Amniotic epithelial cell (primary cell): ENCODE results near the gene SPECC1L.
"Not testable (repeated sequence)": the region's sequence is repeated elsewhere in the genome, so short reads cannot be mapped to it uniquely, and the experiment has no call there.

Experiments
- DNase-seq: peaks from one replicate; pipeline ENCODE4 v3.0.0-alpha.2; 2010; ENCODE audit warnings: low read depth

Gene SPECC1L

GRCh38 chr22:24289114-24289513 is 18.5 kb downstream of the SPECC1L start:
- peak; percentile 49 for DNase-seq

- no peak for DNase-seq
Observed at GRCh38 chr22:24289741-24290163, 19.1 kb downstream of the SPECC1L start.

- no peak for DNase-seq
Observed at GRCh38 chr22:24290459-24290858, 19.8 kb downstream of the SPECC1L start.

GRCh38 chr22:24291515-24292201 is 21.0 kb downstream of the SPECC1L start:
- DNase-seq = no peak

GRCh38 chr22:24292202-24292830 is 21.7 kb downstream of the SPECC1L start:
- DNase-seq = not testable (repeated sequence)

GRCh38 chr22:24294913-24295312 is 24.3 kb downstream of the SPECC1L start:
- not testable (repeated sequence) for DNase-seq

GRCh38 chr22:24298497-24299155 is 28.0 kb downstream of the SPECC1L start:
- not testable (repeated sequence) for DNase-seq

- not testable (repeated sequence) for DNase-seq
Observed at GRCh38 chr22:24300522-24300921, 29.9 kb downstream of the SPECC1L start.

GRCh38 chr22:24302591-24302990 is 32.0 kb downstream of the SPECC1L start:
- DNase-seq = no peak

- no peak for DNase-seq
Observed at GRCh38 chr22:24303007-24303406, 32.4 kb downstream of the SPECC1L start.

GRCh38 chr22:24304062-24304675 is 33.5 kb downstream of the SPECC1L start:
- DNase-seq = no peak

GRCh38 chr22:24305260-24305692 is 34.6 kb downstream of the SPECC1L start:
- peak; percentile 67 for DNase-seq

GRCh38 chr22:24310969-24311368 is 40.3 kb downstream of the SPECC1L start:
- DNase-seq = no peak

GRCh38 chr22:24315367-24315966 is 44.8 kb downstream of the SPECC1L start:
- peak; percentile 88 for DNase-seq

GRCh38 chr22:24316264-24316663 is 45.6 kb downstream of the SPECC1L start:
- not testable (repeated sequence) for DNase-seq

- DNase-seq = not testable (repeated sequence)
Observed at GRCh38 chr22:24317511-24317910, 46.9 kb downstream of the SPECC1L start.

GRCh38 chr22:24319451-24319850 is 48.8 kb downstream of the SPECC1L start:
- DNase-seq = no peak

GRCh38 chr22:24321999-24322398 is 51.4 kb downstream of the SPECC1L start:
- DNase-seq = no peak

GRCh38 chr22:24322522-24322921 is 51.9 kb downstream of the SPECC1L start:
- no peak for DNase-seq

GRCh38 chr22:24323233-24323632 is 52.6 kb downstream of the SPECC1L start:
- no peak for DNase-seq

- DNase-seq = no peak
Observed at GRCh38 chr22:24323695-24324094, 53.1 kb downstream of the SPECC1L start.

- no peak for DNase-seq
Observed at GRCh38 chr22:24324137-24324536, 53.5 kb downstream of the SPECC1L start.
